NCI-H1930 (cell line): ENCODE measurements around the gene TCEAL8.

ENCODE experiments used
- DNase-seq, 2 experiments: peaks; one replicate each; lab custom pipeline; 2025; lab: John Stamatoyannopoulos, UW

Gene TCEAL8

GRCh38 chrX:103214870-103215424 lies 40.0 kb downstream of the TCEAL8 start, which contains the start of gene BEX4:
BEX4 (plus strand) TSS chrX:103215108; CDS start chrX:103216154, 1,046 bp downstream.
- peak; percentile 60 to 64 for DNase-seq

- DNase-seq: no peak
Observed at GRCh38 chrX:103212749-103213457, 42.1 kb downstream of the TCEAL8 start.

GRCh38 chrX:103211012-103211715 lies 43.8 kb downstream of the TCEAL8 start:
- peak in 1 of 2 experiments; percentile 12 for DNase-seq

- DNase-seq: no peak
Observed at GRCh38 chrX:103210056-103210455, 44.9 kb downstream of the TCEAL8 start.
